Pancreas (tissue), 10 donors: ENCODE results near the gene PRDM16. TPM values are rescaled to one million over a fixed set of nuclear protein-coding genes. Genes with fewer than 3 reads are reported as not detected.
A peak's percentile ranks its signal among the peaks of the same experiment; 100 is the strongest.

Experiments
- ATAC-seq, 4 donors: fragments of 200-7000 bp; cut with Tn5 transposase; one replicate each; pipeline versions ENCODE4 v1.8.0 to v1.9.1; 2020; ENCODE audit warnings: mild to moderate bottlenecking in 4 of 4, moderate library complexity in 4 of 4
- DNase-seq, 6 donors: peaks; one replicate each; pipeline ENCODE4 v3.0.0-alpha.2; 2020
- FAIRE-seq: peaks from 2 replicates; lab custom pipeline; 2012; peaks lifted over from hg19 to GRCh38; lab: Jason Lieb, UNC
- H3K27ac ChIP-seq, 4 donors: fragments of 200-600 bp; sonication (generic); 1 replicate in 3 of 4; 2 replicates in 1 of 4; pipeline versions ENCODE4 v1.5.0 to v1.8.0; 2020
- H3K27me3 ChIP-seq, 4 donors: fragments of 200-600 bp; one replicate each; pipeline ENCODE4 v1.8.0; 2021
- H3K36me3 ChIP-seq, 3 donors: fragments of 200-600 bp; sonication (generic) in 1 of 3; one replicate each; pipeline versions ENCODE4 v1.5.0 to v1.8.0; 2020 to 2021
- H3K4me1 ChIP-seq, 3 donors: fragments of 200-600 bp; one replicate each; pipeline ENCODE4 v1.8.0; 2021
- H3K4me3 ChIP-seq, 4 donors: fragments of 200-600 bp; sonication (generic) in 2 of 4; one replicate each; pipeline versions ENCODE4 v1.5.0 to v1.8.0; 2020 to 2021
- H3K9me3 ChIP-seq, 4 donors: fragments of 200-600 bp; one replicate each; pipeline ENCODE4 v1.8.0; 2021
- WGBS, 2 donors: extraction: QIAGEN DNeasy Blood & Tissue Kit; methylation state at CpG; one replicate each; pipeline ENCODE4 v1.1.7; 2013; 5-methylcytosine and 5-hydroxymethylcytosine counted together
- intact Hi-C, 3 donors: fragments of 100-400 bp; cut with DNase I; formaldehyde crosslinking; loops; one replicate each; pipeline versions ENCODE4 v1.11.1 to v1.14.2; 2022
- polyA plus RNA-seq, 2 donors: library from polyadenylated mRNA; stranded (reverse); fragments of 200-250 nt; gene quantifications; one replicate each; pipeline ENCODE4 v1.2.3, GENCODE V29; 2013
- total RNA-seq, 6 donors: library from RNA; stranded (reverse); fragmentation: NEBNext Ultra II Directional in 4 of 6; extraction: Animal tissue kit (Norgen Biotek cat#: 25700) in 4 of 6; gene quantifications; one replicate each; pipeline versions ENCODE4 v1.2.1 to v1.2.4, GENCODE V29; 2021 to 2023
- TF ChIP-seq, protein P1 (sequence below), 4 donors: fragments of 200-600 bp; sonication (generic) in 3 of 4; IDR thresholded peaks; one replicate each; pipeline versions ENCODE4 v1.5.0 to v1.8.0; 2021; ENCODE audit warnings: antibody characterized with exemption in 4 of 4
- donor health status: healthy with polysubstance abuse.
- donor health status: DM: no; HTN: no; CAD: no; lungs with moderate emphysema.
- donor health status: DM: no; HTN: no; CAD: no.
- donor health status: control.
- donor health status: control.
- donor health status: Bipolar disorder and iron deficiency.
- donor health status: DM: yes; HTN: yes; CAD: no.
- donor health status: DM: no; HTN: no; CAD: no.
- donor health status: DM: no; HTN: no; CAD: no.
- donor health status: DM: yes; HTN: yes; CAD: no.

The PRDM16 gene
- total and polyA plus RNA-seq, 8 donors, result 6.6 to 19.2 (median 14.9) TPM

- peaks cover 16 to 27% (median 17%) of the 10 kb centered on the region in 3 donors for H3K4me1 ChIP-seq
- H3K36me3 ChIP-seq, result no peaks in the 10 kb centered on the region
- FAIRE-seq (no peak), DNase-seq (no peak), ATAC-seq (no peak)
- 92 to 95% methylated on average over 47 of the region's 47 CpGs for WGBS, 2 donors
- H3K27me3 ChIP-seq, result no peaks in the 10 kb centered on the region
- no peaks in the 10 kb centered on the region for H3K9me3 ChIP-seq
- TF ChIP-seq, protein P1, sequence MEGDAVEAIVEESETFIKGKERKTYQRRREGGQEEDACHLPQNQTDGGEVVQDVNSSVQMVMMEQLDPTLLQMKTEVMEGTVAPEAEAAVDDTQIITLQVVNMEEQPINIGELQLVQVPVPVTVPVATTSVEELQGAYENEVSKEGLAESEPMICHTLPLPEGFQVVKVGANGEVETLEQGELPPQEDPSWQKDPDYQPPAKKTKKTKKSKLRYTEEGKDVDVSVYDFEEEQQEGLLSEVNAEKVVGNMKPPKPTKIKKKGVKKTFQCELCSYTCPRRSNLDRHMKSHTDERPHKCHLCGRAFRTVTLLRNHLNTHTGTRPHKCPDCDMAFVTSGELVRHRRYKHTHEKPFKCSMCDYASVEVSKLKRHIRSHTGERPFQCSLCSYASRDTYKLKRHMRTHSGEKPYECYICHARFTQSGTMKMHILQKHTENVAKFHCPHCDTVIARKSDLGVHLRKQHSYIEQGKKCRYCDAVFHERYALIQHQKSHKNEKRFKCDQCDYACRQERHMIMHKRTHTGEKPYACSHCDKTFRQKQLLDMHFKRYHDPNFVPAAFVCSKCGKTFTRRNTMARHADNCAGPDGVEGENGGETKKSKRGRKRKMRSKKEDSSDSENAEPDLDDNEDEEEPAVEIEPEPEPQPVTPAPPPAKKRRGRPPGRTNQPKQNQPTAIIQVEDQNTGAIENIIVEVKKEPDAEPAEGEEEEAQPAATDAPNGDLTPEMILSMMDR (IDR thresholded peaks at IDR 0.05), result no peak
- no peak overlapping the region for H3K4me3 ChIP-seq
- no peak overlapping the region for H3K27ac ChIP-seq
- intact Hi-C loops, result no loop called here
Observed at GRCh38 chr1:3211582-3212375, 142.8 kb downstream of the PRDM16 start.

DNA sequence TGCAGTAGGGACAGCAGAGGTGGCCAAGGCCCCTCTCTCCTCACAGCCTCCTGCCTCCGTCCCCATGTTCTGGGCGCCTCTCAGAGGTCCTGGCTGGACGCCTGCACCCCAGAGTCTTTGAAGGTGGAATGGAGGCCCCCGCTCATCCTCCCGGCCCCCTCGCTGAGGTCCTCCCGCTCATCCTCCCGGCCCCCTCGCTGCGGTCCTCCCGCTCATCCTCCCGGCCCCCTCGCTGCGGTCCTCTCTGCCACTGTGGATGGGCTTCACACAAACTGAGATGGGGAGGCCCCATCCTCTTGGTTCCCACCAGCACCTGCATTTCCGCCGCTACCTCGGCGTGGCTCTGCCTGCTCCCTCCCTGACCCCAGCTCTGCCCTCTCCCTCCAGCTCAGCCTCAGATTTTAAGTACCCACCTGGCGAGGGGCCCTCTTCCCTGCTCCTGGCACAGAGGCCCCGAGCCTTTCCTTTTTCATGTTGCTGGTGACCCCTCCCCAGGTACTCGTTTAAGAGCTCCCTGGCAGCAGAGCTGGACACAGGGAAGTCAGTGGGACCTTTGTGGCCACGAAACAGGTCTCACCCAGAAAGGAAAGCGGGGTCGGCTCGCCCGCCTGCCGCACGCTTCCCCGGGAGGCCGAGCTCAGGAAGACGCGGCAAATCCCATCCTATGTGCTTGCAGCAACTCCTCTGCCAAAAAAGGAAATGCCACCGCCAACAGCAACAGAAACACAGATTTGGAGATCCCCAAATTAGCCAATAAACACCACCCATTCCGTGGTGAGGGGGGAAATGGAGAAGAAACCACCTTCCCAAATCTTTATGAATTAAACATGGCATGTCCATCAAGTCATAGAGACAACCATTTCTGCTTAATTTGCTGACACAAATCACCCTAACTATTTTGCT lies 143.7 kb downstream of the PRDM16 start:
- TF ChIP-seq, protein P1 (IDR thresholded peaks at IDR 0.05), result no peak
- no peaks in the 10 kb centered on the region for H3K27me3 ChIP-seq
- H3K27ac ChIP-seq, result peak overlapping the region in 2 of 4 donors; percentile 59 to 61
- DNase-seq, result no peak
- WGBS, 2 donors, result 92 to 95% methylated on average over 34 of the region's 34 CpGs
- intact Hi-C loops, result no loop called here
- no peaks in the 10 kb centered on the region for H3K36me3 ChIP-seq
- no peak overlapping the region for H3K4me3 ChIP-seq
- no peaks in the 10 kb centered on the region for H3K9me3 ChIP-seq
- FAIRE-seq, result no peak
- no peak for ATAC-seq
- H3K4me1 ChIP-seq, result peaks cover 11 to 22% (median 11%) of the 10 kb centered on the region in 3 donors

DNA sequence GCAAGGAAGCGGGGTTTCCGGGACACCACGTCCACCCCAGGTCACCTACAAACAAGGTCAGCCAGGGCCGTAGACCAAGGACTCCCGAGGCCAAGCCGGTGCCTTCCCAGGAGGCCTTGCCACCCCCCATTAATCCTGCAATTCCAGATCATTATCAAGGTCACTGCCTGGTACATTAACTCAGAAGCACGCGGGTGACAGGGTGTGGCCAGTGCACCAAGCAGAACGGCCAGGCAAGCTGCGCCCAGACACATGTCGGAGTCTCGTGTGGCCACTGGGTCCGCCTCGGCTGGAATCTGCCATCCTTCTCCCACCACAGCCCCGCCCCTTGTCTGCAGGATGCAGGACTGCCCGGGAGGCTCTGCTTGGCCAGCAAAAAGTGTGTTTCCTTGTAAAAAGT lies 144.7 kb downstream of the PRDM16 start:
- FAIRE-seq, result no peak
- H3K4me1 ChIP-seq, result peaks cover 16 to 27% (median 19%) of the 10 kb centered on the region in 3 donors

GRCh38 chr1:3215198-3216014 lies 146.4 kb downstream of the PRDM16 start:
- ATAC-seq (no peak), FAIRE-seq (no peak), DNase-seq (no peak)
- Histone ChIP-seq H3K36me3 (no peaks in the 10 kb centered on the region), H3K4me3 (no peak overlapping the region), H3K27ac (no peak overlapping the region), H3K9me3 (no peaks in the 10 kb centered on the region), H3K27me3 (no peaks in the 10 kb centered on the region), H3K4me1 (peaks cover 29 to 42% (median 32%) of the 10 kb centered on the region in 3 donors)
- 68 to 85% methylated on average over 24 to 27 of the region's 27 CpGs for WGBS, 2 donors
- TF ChIP-seq, protein P1 (IDR thresholded peaks at IDR 0.05), result no peak
- intact Hi-C loops, result no loop called here

More for the DNA sequence above, 144.7 kb downstream of the PRDM16 start:
- TF ChIP-seq, protein P1 (IDR thresholded peaks at IDR 0.05), result no peak
- H3K9me3 ChIP-seq, result no peaks in the 10 kb centered on the region
- intact Hi-C loops, result no loop called here
- H3K27ac ChIP-seq, result peak overlapping the region; percentile 42 to 65 (median 60)
- no peaks in the 10 kb centered on the region for H3K36me3 ChIP-seq
- H3K4me3 ChIP-seq, result no peak overlapping the region
- DNase-seq (peak in 4 of 6 donors; percentile 58 to 75 (median 70)), ATAC-seq (peak; percentile 61 to 80 (median 76))
- 32 to 35% methylated on average over 16 of the region's 16 CpGs for WGBS, 2 donors
- no peaks in the 10 kb centered on the region for H3K27me3 ChIP-seq
